ENCODE data around the gene PPM1L.

PPM1L gene

GRCh38 chr3:160765211-160765610, 9.2 kb downstream of the PPM1L start:
- no peak for DNase-seq (ENCODE audit: low spot score)

DNA sequence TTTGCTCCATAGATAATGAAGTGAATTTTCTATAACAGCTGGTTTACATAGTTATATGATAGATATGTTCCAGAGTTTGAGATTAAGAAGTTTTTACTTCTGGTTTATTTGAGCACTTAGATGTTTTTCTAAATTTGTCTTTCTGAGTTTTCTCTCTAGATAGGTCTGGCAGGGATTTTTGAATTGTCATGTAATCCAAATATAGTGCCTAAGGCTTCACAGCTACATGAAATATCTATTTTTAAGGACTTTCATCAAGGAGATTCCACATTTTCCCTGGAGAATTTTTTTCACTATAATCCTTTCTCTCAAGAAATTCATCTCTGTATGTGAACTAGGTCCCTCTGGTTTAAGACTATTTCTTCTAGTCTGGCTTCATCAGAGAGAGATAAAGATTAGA, 12.0 kb downstream of the PPM1L start:
- no peak for DNase-seq (ENCODE audit: low spot score)

DNA sequence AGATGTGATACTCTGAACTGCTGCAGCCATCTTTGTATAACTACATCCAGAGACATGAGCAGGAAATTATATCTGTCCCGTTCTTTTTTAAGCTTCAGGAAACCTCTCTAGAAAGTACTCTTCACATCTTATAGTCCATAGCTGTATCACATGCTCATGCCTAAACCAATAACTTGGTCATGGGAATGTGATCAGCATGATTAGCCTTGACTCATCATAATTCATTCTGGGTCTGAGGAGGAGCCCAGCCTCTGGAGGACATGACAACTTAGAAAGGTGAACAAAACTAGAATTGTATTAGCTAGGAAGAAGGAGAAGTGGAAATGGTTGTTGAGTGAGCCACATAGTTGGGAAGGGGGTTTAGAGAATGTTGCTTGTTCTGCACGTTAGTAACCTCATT, 12.9 kb downstream of the PPM1L start:
- no peak for DNase-seq (ENCODE audit: low spot score)

DNA sequence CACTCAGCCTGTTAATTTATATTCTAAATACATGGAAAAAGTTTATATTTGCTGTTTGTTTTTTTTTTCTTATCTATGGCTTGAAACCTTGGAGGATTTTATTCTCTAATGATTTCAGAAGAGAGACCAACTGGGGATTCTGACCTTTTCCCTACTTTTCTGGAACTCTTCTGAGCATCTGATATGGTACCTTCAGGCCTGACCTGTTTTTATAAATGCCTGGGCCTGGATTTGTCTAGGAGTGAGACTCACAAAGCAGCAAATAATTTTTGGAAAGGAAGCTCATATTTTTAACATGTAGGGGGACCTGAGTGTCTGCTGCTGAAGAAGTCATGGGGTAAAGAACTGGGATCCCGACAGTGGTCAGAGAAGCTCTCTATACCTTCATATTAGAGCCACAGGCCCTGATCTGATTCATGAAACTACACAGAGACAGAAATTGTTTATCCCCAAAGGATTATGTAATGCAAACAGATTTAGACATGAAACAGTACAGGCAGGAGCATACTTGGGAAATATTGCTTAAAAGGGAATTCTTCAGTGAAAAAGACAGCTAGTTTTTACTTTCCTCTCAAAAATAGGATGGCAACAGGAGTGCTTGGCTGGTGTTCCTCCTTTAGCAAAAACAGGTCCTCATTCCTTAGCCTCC, 15.9 kb downstream of the PPM1L start:
- no peak for DNase-seq (ENCODE audit: low spot score)

DNA sequence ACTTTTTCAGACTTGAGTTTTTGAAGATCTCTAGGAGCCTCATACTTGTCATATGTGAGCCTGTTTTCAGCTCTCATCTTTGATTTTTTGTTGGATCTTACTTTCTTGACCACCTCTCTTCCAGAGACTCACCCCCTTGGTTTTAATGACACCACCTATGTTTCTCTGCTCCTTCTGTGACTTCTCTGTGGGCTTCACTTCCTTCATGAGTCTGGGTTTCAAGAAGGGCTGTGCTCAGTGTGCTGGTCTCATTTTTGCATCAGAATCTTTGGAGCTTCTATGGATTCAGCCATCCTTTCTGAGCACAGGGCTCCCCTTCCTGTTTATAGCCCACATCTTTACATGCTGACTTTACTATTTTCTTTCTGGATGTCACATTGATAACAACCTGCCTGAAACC, 17.7 kb downstream of the PPM1L start:
- DNase-seq (ENCODE audit: low spot score): no peak

DNA sequence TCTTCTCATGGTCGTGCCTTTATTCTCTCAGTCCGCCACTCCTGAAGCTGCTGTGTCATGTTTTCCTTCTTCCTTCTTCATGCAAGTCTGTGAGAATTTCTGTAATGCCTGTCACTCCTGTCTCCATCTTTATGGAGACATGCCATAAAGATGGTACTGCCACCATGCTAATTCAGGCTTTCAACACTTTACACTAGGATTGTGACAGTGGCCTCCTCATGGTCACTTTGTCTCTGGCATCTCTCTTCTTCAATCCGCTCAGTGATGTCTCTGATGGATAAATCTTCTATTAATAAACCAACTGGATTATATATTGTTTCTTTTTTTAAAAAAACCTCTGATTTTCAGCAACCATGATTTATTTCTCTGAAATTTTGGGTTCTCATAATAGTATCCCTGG, 18.1 kb downstream of the PPM1L start:
- DNase-seq (ENCODE audit: low spot score): no peak

DNA sequence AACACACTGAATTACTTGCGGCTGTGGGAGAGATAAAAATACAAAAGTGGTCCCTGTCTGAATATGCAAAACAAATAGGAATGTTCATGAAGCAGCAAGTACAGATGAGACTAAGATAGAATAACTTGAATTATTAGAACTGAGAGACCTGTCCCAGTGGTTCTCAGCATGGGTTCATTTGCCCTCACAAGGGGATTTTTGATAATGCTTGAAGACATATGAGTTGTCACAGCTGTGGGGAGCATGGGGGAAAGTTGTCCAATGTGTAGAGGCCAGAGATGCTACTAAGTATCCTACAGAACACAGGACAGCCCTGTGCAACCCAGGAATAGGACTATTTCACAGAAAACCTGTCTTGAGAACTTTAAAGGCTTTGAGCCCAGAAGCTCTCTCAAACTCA, 22.4 kb downstream of the PPM1L start:
- DNase-seq (ENCODE audit: low spot score): no peak

DNA sequence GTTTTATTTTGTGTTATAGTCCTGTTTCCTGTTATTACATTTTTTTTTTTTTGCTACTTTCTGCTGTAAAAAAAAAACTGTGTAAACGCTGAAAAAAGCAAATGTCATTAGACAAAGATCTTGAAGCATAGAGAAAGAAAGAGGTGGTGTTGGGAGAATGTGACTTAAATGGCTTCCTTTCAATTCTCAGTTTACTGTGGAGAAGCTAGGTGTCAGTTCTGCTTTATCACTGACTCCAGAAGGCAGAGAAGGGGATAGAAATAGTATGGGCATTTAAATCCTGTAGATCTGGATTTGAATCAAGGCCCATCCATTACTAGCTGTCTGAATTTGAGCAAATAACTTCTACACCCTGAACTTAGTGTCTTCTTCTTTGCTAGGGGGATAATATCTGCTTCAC, 23.0 kb downstream of the PPM1L start:
- no peak for DNase-seq (ENCODE audit: low spot score)

GRCh38 chr3:160780245-160780644, 24.2 kb downstream of the PPM1L start:
- no peak for DNase-seq (ENCODE audit: low spot score)

DNA sequence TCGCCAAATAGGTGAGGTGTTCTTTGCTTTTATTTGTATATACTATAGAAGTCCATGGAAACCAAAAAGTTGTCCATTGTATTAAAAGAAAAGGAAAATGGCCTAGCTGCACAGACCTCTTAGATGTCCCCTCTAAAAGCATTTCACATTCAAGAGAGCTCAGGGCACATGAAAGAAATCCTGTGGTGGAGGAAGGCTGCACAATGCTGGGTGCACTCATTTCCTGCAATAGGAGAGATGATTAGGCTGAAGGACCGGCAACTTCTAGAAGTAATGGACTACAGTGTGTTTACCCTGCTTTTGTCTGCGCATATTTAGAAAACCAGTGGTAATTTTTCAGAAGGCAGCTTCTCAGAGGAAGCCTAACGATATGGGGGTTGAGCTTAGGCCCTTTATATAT, 25.4 kb downstream of the PPM1L start:
- no peak for DNase-seq (ENCODE audit: low spot score)

GRCh38 chr3:160781863-160782262, 25.8 kb downstream of the PPM1L start:
- no peak for DNase-seq (ENCODE audit: low spot score)

DNA sequence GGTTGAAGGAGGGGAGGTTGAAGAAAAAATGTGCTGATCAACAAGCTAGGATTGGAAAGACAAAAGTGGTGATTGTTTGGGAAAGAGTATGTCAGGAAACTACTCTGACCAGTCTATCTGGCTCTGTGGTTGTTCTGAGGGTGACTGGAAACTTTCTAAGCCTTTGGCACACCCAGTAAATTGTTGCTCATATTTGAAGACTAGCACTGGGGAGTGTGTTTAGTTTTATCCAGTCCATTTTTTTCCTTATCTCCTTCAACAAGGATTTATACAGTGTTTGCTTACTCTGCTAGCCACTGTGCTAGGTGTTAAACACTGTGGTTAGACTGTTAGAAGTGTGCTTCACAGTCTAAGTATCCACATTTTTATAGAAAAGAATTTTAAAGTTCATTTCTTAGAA, 28.8 kb downstream of the PPM1L start:
- no peak for DNase-seq (ENCODE audit: low spot score)

GRCh38 chr3:160790726-160791125, 34.7 kb downstream of the PPM1L start:
- no peak for DNase-seq (ENCODE audit: low spot score)

DNA sequence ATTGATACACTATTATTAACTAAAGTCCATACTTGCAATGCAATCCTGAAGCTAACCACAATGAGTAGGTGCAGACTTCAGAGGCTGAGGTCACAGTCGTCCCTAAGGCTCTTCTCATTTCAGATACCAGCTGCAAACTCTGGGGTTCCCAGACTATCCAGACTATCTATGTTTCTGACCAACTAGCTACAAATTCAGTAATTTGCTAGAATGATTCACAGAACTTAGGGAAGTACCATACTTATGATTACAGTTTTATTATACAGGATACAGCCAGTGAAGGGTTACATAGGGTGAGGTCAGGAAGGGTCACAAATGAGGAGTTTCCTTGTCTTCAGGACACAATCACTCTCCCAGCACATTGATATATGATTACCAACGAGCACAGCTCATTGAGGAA, 36.5 kb downstream of the PPM1L start:
- no peak for DNase-seq (ENCODE audit: low spot score)

- no peak for DNase-seq (ENCODE audit: low spot score)
Measured at GRCh38 chr3:160793722-160794252, 37.8 kb downstream of the PPM1L start.

DNA sequence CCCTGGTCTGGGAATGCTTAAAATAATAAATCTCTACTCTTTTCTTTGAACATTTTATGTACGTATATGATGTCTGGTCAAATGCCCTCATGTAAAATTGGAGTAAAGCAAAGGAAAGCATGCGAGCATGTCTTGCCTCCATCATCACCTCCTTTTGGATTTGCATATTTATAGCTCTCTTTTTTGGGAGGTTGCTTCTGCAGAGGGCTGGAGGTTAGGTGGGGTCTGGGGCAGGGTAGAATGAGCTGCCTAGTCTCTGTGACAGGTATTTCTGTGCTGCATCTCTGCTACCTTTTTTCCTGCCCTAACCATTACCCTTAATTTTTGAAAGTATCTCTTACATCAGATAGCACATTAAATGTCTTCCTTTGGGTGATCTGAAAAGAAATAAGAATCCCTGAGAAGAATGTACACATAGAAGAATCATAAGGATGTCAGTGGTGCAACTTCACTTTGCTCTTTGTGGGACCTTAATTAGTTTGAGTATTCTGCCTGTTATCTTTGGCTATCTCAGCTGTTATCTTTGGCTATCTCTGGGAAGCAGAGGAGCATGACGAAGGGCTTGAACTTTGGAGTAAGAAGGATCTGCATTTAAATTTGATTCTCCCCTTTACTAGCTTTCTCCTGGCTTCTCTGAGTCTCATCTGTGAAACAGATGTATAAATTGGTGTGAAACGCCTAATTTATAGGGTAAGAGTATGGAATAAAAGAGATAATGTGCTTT, 40.2 kb downstream of the PPM1L start:
- no peak for DNase-seq (ENCODE audit: low spot score)

DNA sequence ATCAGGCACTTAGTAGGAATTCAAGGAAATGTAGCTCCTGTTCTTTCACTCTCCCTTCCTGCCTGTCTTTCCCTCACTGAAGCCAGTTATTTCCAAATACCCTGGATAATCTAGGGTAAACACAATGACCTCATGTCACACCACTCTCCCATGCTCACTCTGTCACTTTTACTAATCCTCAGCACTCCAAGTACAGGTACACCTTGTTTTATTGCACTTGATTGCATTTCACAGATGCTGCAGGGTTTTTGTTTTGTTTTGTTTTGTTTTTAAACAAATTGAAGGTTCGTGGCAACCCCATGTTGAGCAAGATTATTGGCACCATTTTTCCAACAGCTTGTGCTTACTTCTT, 40.8 kb downstream of the PPM1L start:
- DNase-seq (ENCODE audit: low spot score): no peak

DNA sequence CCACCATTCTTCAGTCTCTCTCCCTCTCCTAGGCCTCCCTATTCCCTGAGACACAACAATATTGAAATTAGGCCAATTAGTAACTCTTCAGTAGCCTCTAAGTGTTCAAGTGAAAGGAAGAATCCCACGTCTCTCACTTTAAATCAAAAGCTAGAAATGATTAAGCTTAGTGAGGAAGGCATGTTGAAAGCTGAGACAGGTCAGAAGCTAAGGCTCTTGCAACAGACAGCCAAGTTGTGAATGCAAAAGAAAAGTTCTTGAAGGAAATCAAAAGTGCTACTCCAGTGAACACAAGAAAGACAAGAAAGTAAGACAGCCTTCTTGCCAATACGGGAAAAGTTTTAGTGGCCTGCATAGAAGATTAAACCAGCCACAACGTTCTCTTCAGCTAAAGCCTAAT, 41.3 kb downstream of the PPM1L start:
- DNase-seq (ENCODE audit: low spot score): no peak

DNA sequence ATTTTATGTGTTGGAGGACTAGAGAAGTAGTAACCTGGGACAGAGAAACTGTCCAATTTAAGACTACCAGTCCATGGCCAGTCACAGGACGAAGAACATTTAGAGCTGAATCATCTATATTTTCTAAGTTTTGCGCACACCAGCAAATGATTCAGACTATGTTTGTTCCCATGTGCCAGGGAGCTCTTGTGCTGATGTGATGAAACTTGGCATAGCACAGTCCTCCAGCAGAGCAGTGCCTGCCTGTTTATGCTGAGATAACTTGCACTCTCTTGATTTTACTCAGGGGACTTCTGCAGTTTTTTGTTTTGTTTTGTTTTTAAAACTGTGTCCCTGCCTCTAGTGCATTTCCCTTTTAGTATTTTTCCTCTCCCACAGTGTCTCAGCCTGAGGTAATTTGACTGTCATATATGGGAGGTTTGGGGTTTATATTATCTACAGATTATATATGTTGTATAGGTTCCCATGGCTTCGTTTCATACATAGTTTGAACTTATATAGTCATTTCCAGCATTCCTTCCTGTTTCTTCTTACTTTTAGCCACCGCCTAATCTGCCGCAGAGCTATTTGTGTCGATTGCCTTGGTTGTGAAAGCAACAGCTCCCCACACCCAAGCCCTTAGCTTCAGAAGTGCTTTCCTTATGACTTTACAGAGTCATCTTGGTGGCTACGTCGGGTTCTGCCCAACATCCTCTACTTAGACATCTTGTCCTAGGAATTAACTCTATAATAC, 45.5 kb downstream of the PPM1L start:
- DNase-seq (ENCODE audit: low spot score): no peak

DNA sequence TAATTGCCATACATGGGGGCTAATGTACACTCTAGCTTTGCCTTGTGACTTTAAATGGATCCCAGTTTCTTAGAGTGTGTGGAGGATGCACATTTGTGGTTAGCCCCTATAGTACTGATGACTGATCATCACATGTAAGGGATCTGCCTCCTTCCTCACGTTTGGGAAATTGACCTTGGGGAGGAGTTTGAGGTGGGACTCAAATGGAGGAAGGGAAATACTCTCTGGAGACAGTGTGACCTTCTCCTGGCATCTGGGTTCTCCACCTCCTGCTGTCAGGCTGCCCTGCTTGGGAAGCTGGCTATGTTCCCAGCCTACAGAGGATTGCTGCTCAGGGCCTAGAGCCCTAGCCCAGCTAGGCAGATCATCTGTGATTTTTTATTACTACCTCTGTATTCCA, 48.7 kb downstream of the PPM1L start:
- no peak for DNase-seq (ENCODE audit: low spot score)

DNA sequence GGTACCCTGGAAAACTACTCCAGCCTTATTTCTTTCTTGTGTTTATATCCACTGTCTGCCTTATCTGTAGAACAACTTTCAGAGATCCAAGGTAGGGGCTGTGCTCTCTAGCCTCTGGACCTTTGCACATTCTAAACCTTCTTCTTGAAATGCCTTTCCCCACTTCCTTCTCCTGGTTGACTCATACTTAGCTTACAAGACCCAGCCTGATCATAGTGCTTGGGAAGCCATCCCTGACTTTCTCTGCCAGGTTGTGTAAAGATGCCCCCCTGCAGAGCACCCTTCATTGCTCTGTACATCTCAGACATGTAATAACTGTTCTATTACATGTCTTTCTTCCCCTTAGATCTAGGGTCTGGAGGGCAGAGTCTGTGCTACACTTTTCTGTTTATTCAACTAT, 50.1 kb downstream of the PPM1L start:
- no peak for DNase-seq (ENCODE audit: low spot score)

DNA sequence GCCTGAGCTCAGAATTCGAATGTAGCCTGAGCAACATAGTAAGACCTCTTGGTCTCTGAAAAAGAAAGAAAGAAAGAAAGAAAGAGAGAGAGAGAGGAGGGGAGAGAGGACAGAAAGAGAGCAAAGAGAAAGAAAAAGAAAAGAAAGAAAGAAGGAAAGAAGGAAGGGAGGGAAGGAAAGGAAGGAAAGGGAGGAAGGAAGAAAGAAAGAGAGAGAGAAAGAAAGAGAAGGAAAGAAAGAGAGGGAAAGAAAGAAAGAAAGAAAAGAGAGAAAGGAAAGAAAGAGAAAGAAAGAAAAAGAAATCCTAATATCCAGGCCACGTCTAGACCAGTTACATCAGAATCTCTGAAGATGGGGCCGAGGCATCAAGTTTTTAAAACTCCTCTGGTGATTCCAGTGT, 50.7 kb downstream of the PPM1L start:
- DNase-seq (ENCODE audit: low spot score): no peak

- DNase-seq (ENCODE audit: low spot score): no peak
Measured at GRCh38 chr3:160808838-160809237, 52.8 kb downstream of the PPM1L start.
